Measurements from ENCODE around the gene TCIRG1.

DNA sequence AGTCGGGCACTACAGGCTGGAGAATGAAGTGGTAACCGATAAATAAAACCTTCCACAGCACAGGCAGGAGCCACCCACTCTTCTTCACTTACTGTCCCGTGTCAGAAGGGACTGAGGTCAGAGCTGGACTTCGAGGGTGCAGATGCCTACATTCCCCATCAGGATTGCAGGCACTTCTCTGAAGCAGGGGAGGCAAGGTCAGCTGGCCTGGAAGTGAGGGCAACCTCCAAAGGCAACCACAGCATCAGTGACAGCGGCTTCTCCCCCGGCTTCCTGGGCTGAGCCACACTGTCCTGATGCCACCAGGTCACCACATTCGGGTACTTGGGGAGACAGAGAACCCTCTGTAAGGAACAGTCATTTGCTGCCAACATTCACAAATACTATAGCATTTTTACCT is 22.7 kb downstream of the TCIRG1 start:
- TF ChIP-seq CSDC2 (CRISPR knock-in tag; IDR thresholded peaks at IDR 0.05) (no peak), RARB (CRISPR knock-in tag; IDR thresholded peaks at IDR 0.05) (no peak), ESRRG (CRISPR knock-in tag; IDR thresholded peaks at IDR 0.05) (no peak), SNAI2 (CRISPR knock-in tag; IDR thresholded peaks at IDR 0.05) (no peak)
- TF ChIP-seq, protein P1, sequence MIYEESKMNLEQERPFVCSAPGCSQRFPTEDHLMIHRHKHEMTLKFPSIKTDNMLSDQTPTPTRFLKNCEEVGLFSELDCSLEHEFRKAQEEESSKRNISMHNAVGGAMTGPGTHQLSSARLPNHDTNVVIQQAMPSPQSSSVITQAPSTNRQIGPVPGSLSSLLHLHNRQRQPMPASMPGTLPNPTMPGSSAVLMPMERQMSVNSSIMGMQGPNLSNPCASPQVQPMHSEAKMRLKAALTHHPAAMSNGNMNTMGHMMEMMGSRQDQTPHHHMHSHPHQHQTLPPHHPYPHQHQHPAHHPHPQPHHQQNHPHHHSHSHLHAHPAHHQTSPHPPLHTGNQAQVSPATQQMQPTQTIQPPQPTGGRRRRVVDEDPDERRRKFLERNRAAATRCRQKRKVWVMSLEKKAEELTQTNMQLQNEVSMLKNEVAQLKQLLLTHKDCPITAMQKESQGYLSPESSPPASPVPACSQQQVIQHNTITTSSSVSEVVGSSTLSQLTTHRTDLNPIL (CRISPR knock-in tag; IDR thresholded peaks at IDR 0.05; ENCODE audit: low read depth) = no peak

Measured in SK-N-SH treated with all-trans-retinoic acid at 6 μM for 48 hours (cell line).